ENCODE data around the gene PLOD2. TPM values are rescaled to one million over a fixed set of nuclear protein-coding genes. Genes with fewer than 3 reads are reported as not detected.

The PLOD2 gene
- total RNA-seq, 1 donor from 2014 or later = 28.0 TPM

GRCh38 chr3:146178006-146178689 lies 17.2 kb upstream of the PLOD2 start:
- Mint-ChIP-seq H3K27me3 (ENCODE audit: unreplicated experiment) (no peaks in the 10 kb centered on the region), H3K4me1 (ENCODE audit: unreplicated experiment) (no peaks in the 10 kb centered on the region), H3K36me3 (ENCODE audit: low read depth, unreplicated experiment) (no peaks in the 10 kb centered on the region), H3K27ac (ENCODE audit: unreplicated experiment) (no peak overlapping the region), H3K4me3 (ENCODE audit: unreplicated experiment) (no peak overlapping the region), H3K9me3 (ENCODE audit: unreplicated experiment) (no peaks in the 10 kb centered on the region)
- DNase-seq (ENCODE audit: low spot score) = no peak
- TF ChIP-seq CTCF (IDR thresholded peaks at IDR 0.05; ENCODE audit: unreplicated experiment) = no peak

GRCh38 chr3:146177519-146177918 lies 16.5 kb upstream of the PLOD2 start:
- no peak overlapping the region for H3K4me3 Mint-ChIP-seq (ENCODE audit: unreplicated experiment)
- H3K27me3 Mint-ChIP-seq (ENCODE audit: unreplicated experiment) = no peaks in the 10 kb centered on the region
- TF ChIP-seq CTCF (IDR thresholded peaks at IDR 0.05; ENCODE audit: unreplicated experiment) = no peak
- no peak overlapping the region for H3K27ac Mint-ChIP-seq (ENCODE audit: unreplicated experiment)
- DNase-seq (ENCODE audit: low spot score) = no peak
- no peaks in the 10 kb centered on the region for H3K36me3 Mint-ChIP-seq (ENCODE audit: low read depth, unreplicated experiment)
- no peaks in the 10 kb centered on the region for H3K4me1 Mint-ChIP-seq (ENCODE audit: unreplicated experiment)
- H3K9me3 Mint-ChIP-seq (ENCODE audit: unreplicated experiment) = no peaks in the 10 kb centered on the region

GRCh38 chr3:146177072-146177471 lies 16.1 kb upstream of the PLOD2 start:
- Mint-ChIP-seq H3K27me3 (ENCODE audit: unreplicated experiment) (no peaks in the 10 kb centered on the region), H3K4me3 (ENCODE audit: unreplicated experiment) (no peak overlapping the region), H3K27ac (ENCODE audit: unreplicated experiment) (no peak overlapping the region), H3K4me1 (ENCODE audit: unreplicated experiment) (no peaks in the 10 kb centered on the region), H3K9me3 (ENCODE audit: unreplicated experiment) (no peaks in the 10 kb centered on the region), H3K36me3 (ENCODE audit: low read depth, unreplicated experiment) (no peaks in the 10 kb centered on the region)
- no peak for DNase-seq (ENCODE audit: low spot score)
- no peak for TF ChIP-seq CTCF (IDR thresholded peaks at IDR 0.05; ENCODE audit: unreplicated experiment)

- H3K36me3 Mint-ChIP-seq (ENCODE audit: low read depth, unreplicated experiment) = no peaks in the 10 kb centered on the region
- no peaks in the 10 kb centered on the region for H3K4me1 Mint-ChIP-seq (ENCODE audit: unreplicated experiment)
- H3K27ac Mint-ChIP-seq (ENCODE audit: unreplicated experiment) = no peak overlapping the region
- no peak for DNase-seq (ENCODE audit: low spot score)
- peaks cover 2% of the 10 kb centered on the region for H3K27me3 Mint-ChIP-seq (ENCODE audit: unreplicated experiment)
- no peak for TF ChIP-seq CTCF (IDR thresholded peaks at IDR 0.05; ENCODE audit: unreplicated experiment)
- H3K4me3 Mint-ChIP-seq (ENCODE audit: unreplicated experiment) = no peak overlapping the region
- H3K9me3 Mint-ChIP-seq (ENCODE audit: unreplicated experiment) = no peaks in the 10 kb centered on the region
Measured at GRCh38 chr3:146172586-146172985, 11.6 kb upstream of the PLOD2 start.

- no peak overlapping the region for H3K4me3 Mint-ChIP-seq (ENCODE audit: unreplicated experiment)
- peaks cover 4% of the 10 kb centered on the region for H3K4me1 Mint-ChIP-seq (ENCODE audit: unreplicated experiment)
- H3K27me3 Mint-ChIP-seq (ENCODE audit: unreplicated experiment) = peaks cover 2% of the 10 kb centered on the region
- no peaks in the 10 kb centered on the region for H3K9me3 Mint-ChIP-seq (ENCODE audit: unreplicated experiment)
- DNase-seq (ENCODE audit: low spot score) = no peak
- H3K27ac Mint-ChIP-seq (ENCODE audit: unreplicated experiment) = no peak overlapping the region
- H3K36me3 Mint-ChIP-seq (ENCODE audit: low read depth, unreplicated experiment) = no peaks in the 10 kb centered on the region
- no peak for TF ChIP-seq CTCF (IDR thresholded peaks at IDR 0.05; ENCODE audit: unreplicated experiment)
Measured at GRCh38 chr3:146170591-146170990, 9.6 kb upstream of the PLOD2 start.
